SK-N-SH (cell line): ENCODE data around the gene RAB42. TPM values are rescaled to one million over a fixed set of nuclear protein-coding genes. Genes with fewer than 3 reads are reported as not detected.

ENCODE experiments used
- CTCF ChIA-PET: fragments of 300-600, 350-600 bp; formaldehyde crosslinking; extraction: SDS; loops from one replicate; lab custom pipeline; 2021; lab: Yijun Ruan, JAX
- POLR2A ChIA-PET: fragments of 350-600 bp; sonication (Branson Sonifier 250); formaldehyde crosslinking; extraction: SDS; loops from one replicate; lab custom pipeline; 2020; ENCODE audit warnings: antibody characterized with exemption, inconsistent platforms; lab: Yijun Ruan, JAX
- DNase-seq: peaks from one replicate; pipeline ENCODE4 v3.0.0; 2012
- H2AFZ ChIP-seq: fragments of 200-600 bp; sonication (generic); 2 replicates; pipeline ENCODE4 v1.8.1; 2016; ENCODE audit warnings: antibody characterized with exemption, mild to moderate bottlenecking, low read depth
- H3F3A ChIP-seq: fragments of 200-600 bp; sonication (generic); replicated peaks from 2 replicates; pipeline ENCODE3; 2016; ENCODE audit warnings: antibody characterized with exemption, mild to moderate bottlenecking; ENCODE audit not compliant: insufficient read depth
- H3K27ac ChIP-seq, 2 experiments: fragments of 200-500 bp in 1 of 2; fragments of 200-600 bp in 1 of 2; sonication (Bioruptor generic) in 1 of 2; sonication (generic), shearing (Covaris generic) in 1 of 2; 2 replicates each; pipeline versions ENCODE4 v1.5.1 to v1.6.1; 2014 to 2016; ENCODE audit warnings: low read depth in 2 of 2, inconsistent platforms in 1 of 2, low read length in 1 of 2, mild to moderate bottlenecking in 1 of 2, mixed read lengths in 1 of 2
- H3K27me3 ChIP-seq: fragments of 200-600 bp; sonication (generic), shearing (Covaris generic); 2 replicates; pipeline ENCODE4 v1.6.1; 2016; ENCODE audit warnings: mixed run types; ENCODE audit not compliant: insufficient read depth
- H3K36me3 ChIP-seq, 2 experiments: fragments of 200-500 bp in 1 of 2; fragments of 200-600 bp in 1 of 2; sonication (Bioruptor generic) in 1 of 2; sonication (generic) in 1 of 2; replicated peaks in 1 of 2; 2 replicates each; pipeline versions ENCODE3 to v1.5.1; 2014 to 2016; ENCODE audit warnings: low read length in 1 of 2, mild to moderate bottlenecking in 1 of 2; ENCODE audit not compliant: insufficient read depth in 2 of 2, control insufficient read depth in 1 of 2
- H3K4me1 ChIP-seq, 2 experiments: fragments of 200-500 bp in 1 of 2; fragments of 200-600 bp in 1 of 2; sonication (Bioruptor generic) in 1 of 2; sonication (generic), shearing (Covaris generic) in 1 of 2; 2 replicates each; pipeline versions ENCODE4 v1.5.1 to v1.6.1; 2014 to 2016; ENCODE audit warnings: low read depth in 1 of 2, low read length in 1 of 2, mixed run types in 1 of 2; ENCODE audit not compliant: insufficient read depth in 2 of 2, control insufficient read depth in 1 of 2
- H3K4me2 ChIP-seq: fragments of 200-600 bp; sonication (generic), shearing (Covaris generic); 2 replicates; pipeline ENCODE4 v1.6.1; 2017; ENCODE audit warnings: mixed run types
- H3K4me3 ChIP-seq, 2 experiments: fragments of 200-500 bp in 1 of 2; fragments of 200-600 bp in 1 of 2; sonication (Bioruptor generic) in 1 of 2; sonication (generic), shearing (Covaris generic) in 1 of 2; 2 replicates each; pipeline versions ENCODE4 v1.5.1 to v1.8.1; 2014 to 2016; ENCODE audit warnings: low read depth in 2 of 2, inconsistent platforms in 1 of 2, low read length in 1 of 2, mild to moderate bottlenecking in 1 of 2, mixed read lengths in 1 of 2, moderate library complexity in 1 of 2
- H3K79me2 ChIP-seq: fragments of 200-600 bp; sonication (generic); 2 replicates; pipeline ENCODE4 v1.8.1; 2017; ENCODE audit warnings: mild to moderate bottlenecking; ENCODE audit not compliant: insufficient read depth
- H3K9ac ChIP-seq: fragments of 200-600 bp; sonication (generic); 2 replicates; pipeline ENCODE4 v1.6.1; 2017; ENCODE audit warnings: mixed run types
- H3K9me2 ChIP-seq: fragments of 200-600 bp; sonication (generic); 2 replicates; pipeline ENCODE4 v1.6.1; 2017; ENCODE audit warnings: mixed run types
- H3K9me3 ChIP-seq: fragments of 200-600 bp; sonication (generic); 2 replicates; pipeline ENCODE4 v1.6.1; 2017; ENCODE audit warnings: mixed run types, mild to moderate bottlenecking, moderate library complexity
- H4K20me1 ChIP-seq: fragments of 200-600 bp; sonication (generic); 2 replicates; pipeline ENCODE4 v1.6.1; 2017; ENCODE audit warnings: mild to moderate bottlenecking, mixed run types; ENCODE audit not compliant: insufficient read depth
- CTCF ChIP-seq: fragments of 200-600 bp; sonication (generic); IDR thresholded peaks from 2 replicates; pipeline ENCODE4 v1.6.1; 2017; ENCODE audit warnings: antibody characterized with exemption, mild to moderate bottlenecking, moderate library complexity
- ELF1 ChIP-seq: IDR thresholded peaks from 2 replicates; pipeline ENCODE4 v1.4.0; 2012
- IRF3 ChIP-seq: fragments of 150-350 bp; IDR thresholded peaks from 2 replicates; pipeline ENCODE4 v1.6.1; 2016; ENCODE audit warnings: mild to moderate bottlenecking, low read depth, low read length
- JUND ChIP-seq: IDR thresholded peaks from 2 replicates; pipeline ENCODE4 v1.4.0; 2012
- MAX ChIP-seq: IDR thresholded peaks from 2 replicates; pipeline ENCODE4 v1.4.0; 2012; ENCODE audit warnings: low read depth
- MXI1 ChIP-seq: IDR thresholded peaks from 2 replicates; pipeline ENCODE4 v1.6.1; 2012; ENCODE audit warnings: mild to moderate bottlenecking, low read depth, low read length, improper control_type of control experiment
- NFIC ChIP-seq: IDR thresholded peaks from 2 replicates; pipeline ENCODE4 v1.4.0; 2012; ENCODE audit warnings: borderline replicate concordance
- NRF1 ChIP-seq: IDR thresholded peaks from 2 replicates; pipeline ENCODE4 v1.6.1; 2012; ENCODE audit warnings: low read depth, mild to moderate bottlenecking, low read length
- POLR2AphosphoS5 ChIP-seq: IDR thresholded peaks from 2 replicates; pipeline ENCODE4 v1.6.1; 2012; ENCODE audit warnings: low read depth, low read length
- RAD21 ChIP-seq: IDR thresholded peaks from 2 replicates; pipeline ENCODE4 v1.6.1; 2012; ENCODE audit warnings: mild to moderate bottlenecking, low read length
- REST ChIP-seq: IDR thresholded peaks from 2 replicates; pipeline ENCODE4 v1.6.1; 2012; ENCODE audit warnings: mild to moderate bottlenecking, low read depth, low read length, moderate library complexity
- RXRA ChIP-seq: IDR thresholded peaks from 2 replicates; pipeline ENCODE4 v1.4.0; 2012; ENCODE audit warnings: low read depth, mild to moderate bottlenecking, borderline replicate concordance
- TAF1 ChIP-seq: IDR thresholded peaks from 2 replicates; pipeline ENCODE4 v1.6.1; 2012; ENCODE audit warnings: low read depth, mild to moderate bottlenecking, low read length, moderate library complexity, borderline replicate concordance
- TEAD4 ChIP-seq: IDR thresholded peaks from 2 replicates; pipeline ENCODE4 v1.4.0; 2012; ENCODE audit warnings: mild to moderate bottlenecking, borderline replicate concordance; ENCODE audit not compliant: insufficient read depth
- WGBS: methylation state at CpG from one replicate; pipeline ENCODE4 v1.1.6; 2017; ENCODE audit warnings: low lambda C conversion rate; 5-methylcytosine and 5-hydroxymethylcytosine counted together
- polyA plus RNA-seq, 3 experiments: library from polyadenylated mRNA; depleted of rRNA; stranded (reverse); fragments of >200 nt; gene quantifications; 2 replicates each; pipeline ENCODE4 v1.2.3, GENCODE V29; 2012

Gene RAB42
- polyA plus RNA-seq, 1 of the 3 experiments (the other 2 are of a cell fraction), result 4.6 TPM

- TF ChIP-seq IRF3 (no peak), MXI1 (peak; percentile 43), REST (0 out of 2 replicates have a peak, but pooled peaks have one; percentile 21), JUND (no peak; the same call in 1 of the 2 replicates), ELF1 (peak; percentile 86), NRF1 (peak; percentile 95), RAD21 (no peak), TEAD4 (0 out of 2 replicates have a peak, but pooled peaks have one; percentile 10), NFIC (no peak)
Observed at GRCh38 chr1:28552758-28553663, 39.1 kb upstream of the RAB42 start, which contains the start of gene TRNAU1AP (continued).

- H3F3A ChIP-seq, result peaks cover 9% of the 10 kb centered on the region
- H3K27ac ChIP-seq, result no peak overlapping the region
- H3K4me1 ChIP-seq, result no peaks in the 10 kb centered on the region
- WGBS, result 100% methylated on average over 3 of the region's 3 CpGs
- no peak overlapping the region for H3K9ac ChIP-seq
- H2AFZ ChIP-seq, result no peak overlapping the region
- no peak overlapping the region for H3K4me3 ChIP-seq
- POLR2A ChIA-PET, result interaction anchor here (0.9 kb wide), 1 partner anchor 21 kb away, joined by 3 read pairs; no protein-coding TSS in a partner anchor
- TF ChIP-seq TAF1 (no peak), JUND (no peak), MAX (no peak), TEAD4 (no peak), CTCF (no peak), POLR2AphosphoS5 (no peak), RXRA (no peak), ELF1 (no peak)
- CTCF ChIA-PET, result interaction anchor here (1.2 kb wide), 1 partner anchor 43 kb away, joined by 4 read pairs; no protein-coding TSS in a partner anchor
- DNase-seq, result no peak
- no peaks in the 10 kb centered on the region for H3K9me3 ChIP-seq
- no peaks in the 10 kb centered on the region for H3K79me2 ChIP-seq
- H3K4me2 ChIP-seq, result no peak overlapping the region
- H4K20me1 ChIP-seq, result no peaks in the 10 kb centered on the region
- H3K9me2 ChIP-seq, result no peaks in the 10 kb centered on the region
- peaks cover 29 to 66% of the 10 kb centered on the region in 2 experiments for H3K36me3 ChIP-seq
- no peaks in the 10 kb centered on the region for H3K27me3 ChIP-seq
Observed at GRCh38 chr1:28560886-28561285, 31.2 kb upstream of the RAB42 start.
